Panc1 (cell line): ENCODE data around the gene SLC10A3. TPM values are rescaled to one million over a fixed set of nuclear protein-coding genes. Genes with fewer than 3 reads are reported as not detected.
A peak's percentile ranks its signal among the peaks of the same experiment; 100 is the strongest.

ENCODE experiments used
- ATAC-seq: fragments of 200-7000 bp; cut with Tn5 transposase; 2 replicates; pipeline ENCODE4 v1.9.1; 2020; ENCODE audit warnings: mild to moderate bottlenecking, moderate library complexity
- BruUV-seq: library from RNA; stranded (reverse); fragments of 400-500 nt; replicated peaks from 2 replicates; lab custom pipeline; 2021; lab: Mats Ljungman, UMichigan
- CTCF ChIA-PET: fragments of 300-600 bp; sonication (Branson Sonifier 250); formaldehyde crosslinking; loops from one replicate; lab custom pipeline; 2022; ENCODE audit warnings: antibody characterized with exemption; lab: Charles Lee
- POLR2A ChIA-PET: fragments of 300-600 bp; sonication (Branson Sonifier 250); formaldehyde crosslinking; loops from one replicate; lab custom pipeline; 2022; ENCODE audit warnings: antibody characterized with exemption; lab: Charles Lee
- DNase-seq: peaks from one replicate; pipeline ENCODE4 v3.0.0-alpha.2; 2010; ENCODE audit warnings: low read depth, low spot score
- H3K27ac ChIP-seq: 2 replicates; pipeline ENCODE4 v1.5.1; 2011; ENCODE audit warnings: mild to moderate bottlenecking, low read length, inconsistent platforms
- H3K27me3 ChIP-seq: fragments of 200-500 bp; sonication (Bioruptor generic); 2 replicates; pipeline ENCODE4 v1.6.0; 2014; ENCODE audit warnings: low read length, inconsistent platforms; ENCODE audit not compliant: control insufficient read depth, insufficient read depth
- H3K36me3 ChIP-seq: fragments of 200-500 bp; sonication (Bioruptor generic); 2 replicates; pipeline ENCODE4 v1.5.1; 2014; ENCODE audit warnings: inconsistent platforms, mild to moderate bottlenecking, low read length, moderate library complexity; ENCODE audit not compliant: control insufficient read depth, insufficient read depth
- H3K4me1 ChIP-seq: 2 replicates; pipeline ENCODE4 v1.5.1; 2011; ENCODE audit warnings: inconsistent platforms, mild to moderate bottlenecking, low read length, moderate library complexity; ENCODE audit not compliant: control insufficient read depth, insufficient read depth
- H3K4me3 ChIP-seq, 2 experiments: 2 replicates each; pipeline ENCODE4 v1.5.1; 2011 to 2012; ENCODE audit warnings: low read depth in 2 of 2, low read length in 2 of 2, mild to moderate bottlenecking in 2 of 2, inconsistent platforms in 1 of 2, moderate library complexity in 1 of 2
- H3K9me3 ChIP-seq: fragments of 200-500 bp; sonication (Bioruptor generic); 2 replicates; pipeline ENCODE4 v1.5.1; 2014; ENCODE audit warnings: low read depth, mild to moderate bottlenecking, inconsistent platforms, low read length, moderate library complexity; ENCODE audit not compliant: control insufficient read depth, insufficient read depth
- POLR2AphosphoS5 ChIP-seq: IDR thresholded peaks from 2 replicates; pipeline ENCODE4 v1.6.1; 2012; ENCODE audit warnings: mild to moderate bottlenecking, low read depth, low read length, moderate library complexity
- SIN3A ChIP-seq: IDR thresholded peaks from 2 replicates; pipeline ENCODE4 v1.6.1; 2012; ENCODE audit warnings: low read depth, mild to moderate bottlenecking, low read length, moderate library complexity, borderline replicate concordance; ENCODE audit not compliant: insufficient read depth
- TCF7L2 ChIP-seq: IDR thresholded peaks from 2 replicates; pipeline ENCODE4 v1.6.1; 2011; ENCODE audit warnings: mild to moderate bottlenecking, low read depth, low read length, inconsistent platforms
- in situ Hi-C: cut with HindIII; loops from 2 replicates; pipeline ENCODE4 v1.10.0; 2016; ENCODE audit warnings: low sequenced_read_pairs, low pct_unique_long_range_greater_than_20kb
- intact Hi-C: fragments of 100-400 bp; cut with micrococcal nuclease; formaldehyde crosslinking; loops from one replicate; pipeline ENCODE4 v1.10.0; 2022; ENCODE audit not compliant: unreplicated experiment
- total RNA-seq: library from RNA; stranded (reverse); gene quantifications from one replicate; pipeline ENCODE4 v1.2.1, GENCODE V29; 2021; ENCODE audit not compliant: unreplicated experiment
- TF ChIP-seq, protein P1 (sequence below): fragments of 450-650 bp; IDR thresholded peaks from 2 replicates; pipeline ENCODE4 v1.5.1; 2017; ENCODE audit warnings: mild to moderate bottlenecking
- TF ChIP-seq, protein P2 (sequence below), 2 experiments: IDR thresholded peaks; 2 replicates each; pipeline ENCODE4 v1.6.1; 2011 to 2012; ENCODE audit warnings: low read depth in 2 of 2, control low read depth in 1 of 2, low read length in 1 of 2, mild to moderate bottlenecking in 1 of 2, moderate library complexity in 1 of 2; ENCODE audit not compliant: insufficient read depth in 1 of 2

Gene SLC10A3
- total RNA-seq, 1 experiment from 2014 or later, result 64.1 TPM

DNA sequence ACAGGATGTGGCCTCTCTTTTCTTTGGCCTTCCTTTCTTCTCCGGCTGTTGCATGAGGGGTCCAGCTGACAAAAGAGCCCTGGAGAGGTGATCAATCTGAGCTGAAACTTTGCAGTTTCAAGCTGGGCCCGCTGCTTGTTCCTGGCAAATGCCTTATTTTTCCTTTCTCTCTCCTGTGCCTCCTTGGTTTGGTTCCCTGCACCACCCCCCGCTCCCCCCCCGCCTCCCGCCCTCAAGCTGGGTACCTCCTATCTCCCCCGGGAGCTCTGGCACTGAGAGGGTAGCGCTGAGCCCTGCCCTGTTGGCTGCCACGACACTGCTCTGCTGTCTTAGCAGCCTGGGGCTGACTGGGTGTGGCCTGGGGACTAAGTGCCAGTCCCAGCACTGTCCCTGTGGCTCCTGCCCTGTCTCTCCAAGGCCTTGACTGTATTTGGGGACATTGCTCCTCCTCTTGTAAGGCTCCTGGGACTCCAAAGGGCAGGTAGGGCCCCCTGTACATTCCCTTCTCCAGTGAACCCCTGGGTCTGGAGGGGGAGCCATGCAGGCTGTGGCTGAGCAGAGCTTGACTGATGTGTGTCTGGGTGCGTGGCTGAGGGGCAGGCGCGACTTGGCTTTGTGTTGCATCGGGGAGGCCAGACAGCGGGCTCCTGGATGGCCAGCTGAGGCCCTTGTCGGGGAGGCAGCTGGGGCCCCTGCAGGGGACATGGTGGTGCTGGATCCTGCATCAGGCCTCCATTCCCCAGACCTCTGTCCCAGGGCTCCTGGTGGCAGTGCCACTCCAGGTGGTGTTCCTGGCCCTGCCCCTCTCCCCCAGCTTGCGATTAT is 31.3 kb downstream of the SLC10A3 start:
- H3K4me3 ChIP-seq, result peak overlapping the region; percentile 78 to 89
- TF ChIP-seq SIN3A (no peak), TCF7L2 (no peak), POLR2AphosphoS5 (no peak)
- TF ChIP-seq, protein P1, sequence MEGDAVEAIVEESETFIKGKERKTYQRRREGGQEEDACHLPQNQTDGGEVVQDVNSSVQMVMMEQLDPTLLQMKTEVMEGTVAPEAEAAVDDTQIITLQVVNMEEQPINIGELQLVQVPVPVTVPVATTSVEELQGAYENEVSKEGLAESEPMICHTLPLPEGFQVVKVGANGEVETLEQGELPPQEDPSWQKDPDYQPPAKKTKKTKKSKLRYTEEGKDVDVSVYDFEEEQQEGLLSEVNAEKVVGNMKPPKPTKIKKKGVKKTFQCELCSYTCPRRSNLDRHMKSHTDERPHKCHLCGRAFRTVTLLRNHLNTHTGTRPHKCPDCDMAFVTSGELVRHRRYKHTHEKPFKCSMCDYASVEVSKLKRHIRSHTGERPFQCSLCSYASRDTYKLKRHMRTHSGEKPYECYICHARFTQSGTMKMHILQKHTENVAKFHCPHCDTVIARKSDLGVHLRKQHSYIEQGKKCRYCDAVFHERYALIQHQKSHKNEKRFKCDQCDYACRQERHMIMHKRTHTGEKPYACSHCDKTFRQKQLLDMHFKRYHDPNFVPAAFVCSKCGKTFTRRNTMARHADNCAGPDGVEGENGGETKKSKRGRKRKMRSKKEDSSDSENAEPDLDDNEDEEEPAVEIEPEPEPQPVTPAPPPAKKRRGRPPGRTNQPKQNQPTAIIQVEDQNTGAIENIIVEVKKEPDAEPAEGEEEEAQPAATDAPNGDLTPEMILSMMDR, result no peak
- peak overlapping the region; percentile 85 for H3K27ac ChIP-seq
- POLR2A ChIA-PET, result no interaction called here
- no peaks in the 10 kb centered on the region for H3K27me3 ChIP-seq
- no peaks in the 10 kb centered on the region for H3K36me3 ChIP-seq
- intact Hi-C loops, result no loop called here
- CTCF ChIA-PET, result interaction anchor here (0.6 to 0.9 kb wide), 2 partner anchors 18 to 35 kb away, joined by 3 to 6 read pairs; no protein-coding TSS in a partner anchor
- DNase-seq (no peak), ATAC-seq (peak; percentile 77)
- H3K9me3 ChIP-seq, result no peaks in the 10 kb centered on the region
- peaks cover 5% of the 10 kb centered on the region for H3K4me1 ChIP-seq
- in situ Hi-C loops, result no loop called here
- no TSS peak for BruUV-seq

DNA sequence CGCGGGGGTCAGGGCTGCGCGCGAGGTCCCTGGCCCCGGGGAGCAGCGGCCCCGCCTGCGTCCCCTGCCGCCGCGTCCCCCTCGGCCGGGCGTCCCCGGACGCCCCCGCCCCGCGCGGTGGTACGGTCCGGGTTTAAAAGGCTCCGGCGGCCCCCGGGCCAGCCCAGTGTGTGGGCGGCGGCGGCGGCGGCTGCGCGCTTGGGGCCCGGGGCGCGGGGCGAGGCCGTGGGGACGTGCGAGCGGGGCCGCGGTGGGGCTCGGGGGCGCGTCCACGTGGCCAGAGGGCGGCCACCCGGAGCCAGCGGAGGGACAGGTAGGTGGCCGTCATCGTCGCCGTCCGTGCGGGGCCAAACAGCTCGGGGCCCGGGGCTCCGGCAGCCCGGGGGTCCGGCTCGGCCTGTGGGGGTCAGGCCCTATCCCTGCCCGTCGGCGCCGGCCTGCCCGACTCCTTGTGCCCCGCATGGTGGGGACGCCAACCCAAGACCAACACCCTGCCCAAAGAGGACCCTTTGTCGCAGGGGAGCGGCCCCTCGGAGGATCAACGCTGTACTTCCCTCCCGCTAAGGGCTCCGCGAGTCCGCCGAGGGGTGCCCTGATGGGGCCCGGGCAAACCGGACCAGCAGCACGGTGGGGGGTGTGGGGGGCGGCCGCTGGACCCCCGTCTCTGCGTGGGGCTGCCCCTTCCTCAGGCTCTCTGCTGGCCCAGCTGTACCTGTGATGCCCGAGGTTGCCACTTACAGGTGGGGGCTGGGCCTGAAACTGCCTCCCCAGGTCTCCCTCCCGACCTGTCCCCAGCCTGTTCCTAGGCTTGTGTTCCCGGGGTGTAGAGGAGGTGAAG is 32.1 kb downstream of the SLC10A3 start, which contains the start of gene PLXNA3:
Gene PLXNA3, plus strand, starts transcription at position 166 of the 838 bp plus-strand sequence. CDS start 1,903 bp downstream, outside the sequence.
- Histone ChIP-seq H3K27me3 (no peaks in the 10 kb centered on the region), H3K27ac (peak within 1 kb of the TSS; percentile 85), H3K4me1 (peaks cover 5% of the 10 kb centered on the region), H3K9me3 (no peaks in the 10 kb centered on the region), H3K36me3 (no peaks in the 10 kb centered on the region), H3K4me3 (peak within 1 kb of the TSS; percentile 78 to 89)
- DNase-seq (no peak), ATAC-seq (peak; percentile 80)
- TSS peak; percentile 68 for BruUV-seq
- CTCF ChIA-PET, result no interaction called here
- TF ChIP-seq SIN3A, result peak; percentile 85; the same call in 1 of the 2 replicates
- TF ChIP-seq POLR2AphosphoS5, result peak; percentile 59; the same call in 1 of the 2 replicates
- TF ChIP-seq TCF7L2, result no peak
- TF ChIP-seq, protein P2, sequence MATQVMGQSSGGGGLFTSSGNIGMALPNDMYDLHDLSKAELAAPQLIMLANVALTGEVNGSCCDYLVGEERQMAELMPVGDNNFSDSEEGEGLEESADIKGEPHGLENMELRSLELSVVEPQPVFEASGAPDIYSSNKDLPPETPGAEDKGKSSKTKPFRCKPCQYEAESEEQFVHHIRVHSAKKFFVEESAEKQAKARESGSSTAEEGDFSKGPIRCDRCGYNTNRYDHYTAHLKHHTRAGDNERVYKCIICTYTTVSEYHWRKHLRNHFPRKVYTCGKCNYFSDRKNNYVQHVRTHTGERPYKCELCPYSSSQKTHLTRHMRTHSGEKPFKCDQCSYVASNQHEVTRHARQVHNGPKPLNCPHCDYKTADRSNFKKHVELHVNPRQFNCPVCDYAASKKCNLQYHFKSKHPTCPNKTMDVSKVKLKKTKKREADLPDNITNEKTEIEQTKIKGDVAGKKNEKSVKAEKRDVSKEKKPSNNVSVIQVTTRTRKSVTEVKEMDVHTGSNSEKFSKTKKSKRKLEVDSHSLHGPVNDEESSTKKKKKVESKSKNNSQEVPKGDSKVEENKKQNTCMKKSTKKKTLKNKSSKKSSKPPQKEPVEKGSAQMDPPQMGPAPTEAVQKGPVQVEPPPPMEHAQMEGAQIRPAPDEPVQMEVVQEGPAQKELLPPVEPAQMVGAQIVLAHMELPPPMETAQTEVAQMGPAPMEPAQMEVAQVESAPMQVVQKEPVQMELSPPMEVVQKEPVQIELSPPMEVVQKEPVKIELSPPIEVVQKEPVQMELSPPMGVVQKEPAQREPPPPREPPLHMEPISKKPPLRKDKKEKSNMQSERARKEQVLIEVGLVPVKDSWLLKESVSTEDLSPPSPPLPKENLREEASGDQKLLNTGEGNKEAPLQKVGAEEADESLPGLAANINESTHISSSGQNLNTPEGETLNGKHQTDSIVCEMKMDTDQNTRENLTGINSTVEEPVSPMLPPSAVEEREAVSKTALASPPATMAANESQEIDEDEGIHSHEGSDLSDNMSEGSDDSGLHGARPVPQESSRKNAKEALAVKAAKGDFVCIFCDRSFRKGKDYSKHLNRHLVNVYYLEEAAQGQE (IDR thresholded peaks at IDR 0.05; ENCODE audit: insufficient read depth in 1 of 2, low read depth in 2 of 2, low read length in 1 of 2), result no peak
- TF ChIP-seq, protein P1, result no peak
- intact Hi-C loops, result no loop called here
- POLR2A ChIA-PET, result no interaction called here
- in situ Hi-C loops, result no loop called here
